ENCODE measurements around the gene FEM1A.
"Not testable (repeated sequence)": the region's sequence is repeated elsewhere in the genome, so short reads cannot be mapped to it uniquely, and the experiment has no call there.

Gene FEM1A

DNA sequence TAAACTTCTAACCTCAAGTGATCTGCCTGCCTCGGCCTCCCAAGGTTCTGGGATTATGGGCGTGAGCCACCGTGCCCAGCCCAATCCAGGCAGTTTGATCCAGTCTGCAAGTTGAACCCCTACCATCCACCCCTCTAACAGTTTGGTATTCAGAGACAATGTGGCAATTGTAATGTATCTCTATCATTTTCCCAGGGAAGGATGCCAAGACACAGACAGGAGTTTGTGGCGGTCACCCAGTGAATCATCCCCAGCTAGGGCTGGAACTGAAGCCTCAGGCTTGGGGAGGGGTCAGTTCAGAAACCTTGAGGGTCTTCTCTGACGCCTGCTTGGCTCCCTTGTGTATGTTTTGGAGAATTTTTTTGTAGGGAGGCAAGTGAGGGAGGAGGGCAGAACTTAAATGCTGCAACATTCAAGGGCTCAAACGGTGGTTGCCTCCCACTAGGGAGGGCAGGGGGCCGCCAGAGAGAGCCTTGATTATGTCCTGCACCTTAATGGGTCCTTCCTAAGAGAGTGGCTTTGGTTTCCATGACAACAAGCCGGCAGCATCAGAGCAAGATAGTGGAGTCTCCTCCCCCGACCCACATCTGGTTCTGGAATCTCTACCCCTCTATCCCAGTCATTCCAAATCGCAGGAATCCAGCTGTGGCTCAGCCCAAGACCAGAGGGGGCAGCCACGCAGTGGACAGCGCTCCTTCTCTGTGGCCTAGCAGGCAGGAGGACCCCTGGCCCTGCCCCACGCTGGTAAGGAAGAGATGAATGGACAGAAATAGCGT, 14.9 kb upstream of the FEM1A start:
- no peaks in the 10 kb centered on the region for H3K4me1 ChIP-seq (ENCODE audit: control insufficient read depth, low read depth, low read length)
- no peak overlapping the region for H3K27ac ChIP-seq (ENCODE audit: low read length)
- H3K4me3 ChIP-seq (ENCODE audit: low read length): no peak overlapping the region
- H3K9me3 ChIP-seq (ENCODE audit: control insufficient read depth, low read depth, low read length): no peaks in the 10 kb centered on the region
- H3K27me3 ChIP-seq (ENCODE audit: control insufficient read depth, insufficient read depth, low read length): peaks cover 10% of the 10 kb centered on the region
- H3K36me3 ChIP-seq (ENCODE audit: control insufficient read depth, low read depth, low read length): no peaks in the 10 kb centered on the region
- H3K9ac ChIP-seq (ENCODE audit: low read length): no peak overlapping the region

DNA sequence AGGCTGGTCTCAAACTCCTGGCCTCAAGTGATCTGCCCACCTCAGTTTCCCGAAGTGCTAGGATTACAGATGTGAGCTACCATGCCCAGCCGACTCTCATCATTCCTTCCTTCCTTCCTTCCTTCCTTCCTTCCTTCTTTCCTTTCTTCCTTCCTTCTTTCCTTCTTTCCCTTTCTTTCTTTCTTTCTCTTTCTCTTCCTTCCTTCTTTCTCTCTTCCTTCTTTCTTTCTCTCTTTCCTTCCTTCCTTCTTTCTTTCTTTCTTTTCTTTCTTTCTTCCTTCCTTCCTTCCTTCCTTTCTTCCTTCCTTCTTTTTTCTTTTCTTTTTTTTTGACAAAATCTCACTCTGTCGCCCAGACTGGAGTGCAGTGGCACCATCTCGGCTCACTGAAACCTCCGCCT, 13.4 kb upstream of the FEM1A start:
- not testable (repeated sequence) for H3K9me3 ChIP-seq (ENCODE audit: control insufficient read depth, low read depth, low read length); H3K27me3 ChIP-seq (ENCODE audit: control insufficient read depth, insufficient read depth, low read length); H3K27ac ChIP-seq (ENCODE audit: low read length); H3K4me3 ChIP-seq (ENCODE audit: low read length); H3K9ac ChIP-seq (ENCODE audit: low read length); H3K36me3 ChIP-seq (ENCODE audit: control insufficient read depth, low read depth, low read length); H3K4me1 ChIP-seq (ENCODE audit: control insufficient read depth, low read depth, low read length)

DNA sequence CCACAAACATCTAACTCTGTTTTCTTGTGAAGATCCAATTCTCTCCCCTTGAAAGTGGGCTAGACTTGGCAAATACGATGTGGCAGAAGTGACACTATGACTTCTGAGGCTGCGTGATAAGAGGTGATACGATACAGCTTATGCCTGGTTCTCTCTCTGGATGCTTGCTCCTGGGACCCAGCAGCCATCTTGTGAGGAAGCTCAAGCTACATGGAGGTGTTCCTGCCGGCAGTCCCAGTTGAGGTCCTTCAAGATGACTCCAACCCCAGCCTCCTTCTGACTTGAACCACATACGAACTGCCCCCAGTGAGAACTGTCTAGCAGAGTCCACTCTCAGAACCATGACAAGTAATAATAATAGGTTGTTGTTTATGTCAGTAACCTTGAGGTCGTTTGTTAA, 10.7 kb upstream of the FEM1A start:
- Histone ChIP-seq H3K9me3 (ENCODE audit: control insufficient read depth, low read depth, low read length) (no peaks in the 10 kb centered on the region), H3K9ac (ENCODE audit: low read length) (no peak overlapping the region), H3K4me1 (ENCODE audit: control insufficient read depth, low read depth, low read length) (no peaks in the 10 kb centered on the region), H3K27me3 (ENCODE audit: control insufficient read depth, insufficient read depth, low read length) (no peaks in the 10 kb centered on the region), H3K4me3 (ENCODE audit: low read length) (no peak overlapping the region), H3K36me3 (ENCODE audit: control insufficient read depth, low read depth, low read length) (no peaks in the 10 kb centered on the region), H3K27ac (ENCODE audit: low read length) (no peak overlapping the region)

DNA sequence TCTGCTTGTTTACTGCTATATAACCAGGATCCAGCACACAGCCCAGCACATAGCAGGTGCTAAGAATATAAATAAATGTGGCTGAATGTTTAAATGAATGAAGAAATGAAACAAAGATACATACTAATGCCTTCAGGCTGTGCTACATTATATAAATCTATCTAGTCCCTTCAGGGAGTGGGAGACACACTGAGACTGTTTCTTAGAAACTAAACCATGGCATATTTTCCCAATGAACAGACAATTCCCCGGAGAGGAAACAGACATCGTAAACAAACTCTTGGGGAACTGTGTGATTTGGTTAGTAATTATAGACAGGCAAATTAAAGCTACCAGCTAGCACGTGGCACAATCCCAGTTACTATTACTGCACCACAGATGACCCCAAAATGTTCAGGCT, 9.7 kb upstream of the FEM1A start:
- Histone ChIP-seq H3K4me3 (ENCODE audit: low read length) (no peak overlapping the region), H3K9me3 (ENCODE audit: control insufficient read depth, low read depth, low read length) (no peaks in the 10 kb centered on the region), H3K4me1 (ENCODE audit: control insufficient read depth, low read depth, low read length) (no peaks in the 10 kb centered on the region), H3K27me3 (ENCODE audit: control insufficient read depth, insufficient read depth, low read length) (no peaks in the 10 kb centered on the region), H3K27ac (ENCODE audit: low read length) (no peak overlapping the region), H3K36me3 (ENCODE audit: control insufficient read depth, low read depth, low read length) (no peaks in the 10 kb centered on the region), H3K9ac (ENCODE audit: low read length) (no peak overlapping the region)

DNA sequence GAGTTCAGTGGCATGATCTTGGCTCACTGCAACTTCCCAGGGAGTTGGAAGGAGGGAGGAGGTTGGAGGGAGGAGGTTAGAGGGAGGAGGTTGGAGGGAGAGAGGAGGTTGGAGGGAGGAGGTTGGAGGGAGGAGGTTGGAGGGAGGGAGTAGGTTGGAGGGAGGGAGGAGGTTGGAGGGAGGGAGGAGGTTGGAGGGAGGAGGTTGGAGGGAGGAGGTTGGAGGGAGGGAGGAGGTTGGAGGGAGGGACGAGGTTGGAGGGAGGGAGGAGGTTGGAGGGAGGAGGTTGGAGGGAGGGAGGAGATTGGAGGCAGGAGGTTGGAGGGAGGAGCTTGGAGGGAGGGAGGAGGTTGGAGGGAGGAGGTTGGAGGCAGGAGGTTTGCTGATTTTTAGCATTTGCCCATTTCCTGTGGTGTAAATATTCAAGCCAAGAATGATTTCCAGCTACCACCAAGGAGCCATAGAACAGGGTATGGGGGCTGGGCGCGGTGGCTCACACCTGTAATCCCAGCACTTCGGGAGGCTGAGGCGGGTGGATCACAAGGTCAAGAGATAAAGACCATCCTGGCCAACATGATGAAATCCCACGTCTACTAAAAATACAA, 5.0 kb upstream of the FEM1A start:
- not testable (repeated sequence) for H3K4me3 ChIP-seq (ENCODE audit: low read length); H3K27me3 ChIP-seq (ENCODE audit: control insufficient read depth, insufficient read depth, low read length); H3K9ac ChIP-seq (ENCODE audit: low read length); H3K36me3 ChIP-seq (ENCODE audit: control insufficient read depth, low read depth, low read length); H3K9me3 ChIP-seq (ENCODE audit: control insufficient read depth, low read depth, low read length); H3K4me1 ChIP-seq (ENCODE audit: control insufficient read depth, low read depth, low read length); H3K27ac ChIP-seq (ENCODE audit: low read length)

DNA sequence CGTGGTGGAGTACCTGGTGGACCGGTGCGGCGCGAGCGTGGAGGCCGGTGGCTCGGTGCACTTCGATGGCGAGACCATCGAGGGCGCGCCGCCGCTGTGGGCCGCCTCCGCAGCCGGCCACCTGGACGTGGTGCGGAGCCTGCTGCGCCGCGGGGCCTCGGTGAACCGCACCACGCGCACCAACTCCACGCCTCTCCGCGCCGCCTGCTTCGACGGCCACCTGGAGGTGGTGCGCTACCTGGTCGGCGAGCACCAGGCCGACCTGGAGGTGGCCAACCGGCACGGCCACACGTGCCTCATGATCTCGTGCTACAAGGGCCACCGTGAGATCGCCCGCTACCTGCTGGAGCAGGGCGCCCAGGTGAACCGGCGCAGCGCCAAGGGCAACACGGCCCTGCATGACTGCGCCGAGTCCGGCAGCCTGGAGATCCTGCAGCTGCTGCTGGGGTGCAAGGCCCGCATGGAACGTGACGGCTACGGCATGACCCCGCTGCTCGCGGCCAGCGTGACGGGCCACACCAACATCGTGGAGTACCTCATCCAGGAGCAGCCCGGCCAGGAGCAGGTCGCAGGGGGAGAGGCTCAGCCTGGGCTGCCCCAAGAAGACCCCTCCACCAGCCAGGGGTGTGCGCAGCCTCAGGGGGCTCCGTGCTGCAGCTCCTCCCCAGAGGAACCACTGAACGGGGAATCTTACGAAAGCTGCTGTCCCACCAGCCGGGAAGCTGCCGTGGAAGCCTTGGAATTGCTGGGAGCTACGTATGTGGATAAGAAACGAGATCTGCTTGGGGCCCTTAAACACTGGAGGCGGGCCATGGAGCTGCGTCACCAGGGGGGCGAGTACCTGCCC, 708 bp downstream of the FEM1A start:
- H3K9ac ChIP-seq (ENCODE audit: low read length): peak overlapping the region; percentile 95
- H3K4me1 ChIP-seq (ENCODE audit: control insufficient read depth, low read depth, low read length); H3K9me3 ChIP-seq (ENCODE audit: control insufficient read depth, low read depth, low read length); H3K27me3 ChIP-seq (ENCODE audit: control insufficient read depth, insufficient read depth, low read length): not testable (repeated sequence)
- H3K27ac ChIP-seq (ENCODE audit: low read length): peak overlapping the region; percentile 86
- peaks cover 24% of the 10 kb centered on the region for H3K36me3 ChIP-seq (ENCODE audit: control insufficient read depth, low read depth, low read length)
- peak overlapping the region; percentile 74 for H3K4me3 ChIP-seq (ENCODE audit: low read length)

DNA sequence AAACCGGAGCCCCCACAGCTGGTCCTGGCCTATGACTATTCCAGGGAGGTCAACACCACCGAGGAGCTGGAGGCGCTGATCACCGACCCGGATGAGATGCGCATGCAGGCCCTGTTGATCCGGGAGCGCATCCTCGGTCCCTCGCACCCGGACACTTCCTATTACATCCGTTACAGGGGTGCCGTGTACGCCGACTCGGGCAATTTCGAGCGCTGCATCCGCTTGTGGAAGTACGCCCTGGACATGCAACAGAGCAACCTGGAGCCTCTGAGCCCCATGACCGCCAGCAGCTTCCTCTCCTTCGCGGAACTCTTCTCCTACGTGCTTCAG, 1.3 kb downstream of the FEM1A start:
- Histone ChIP-seq H3K36me3 (ENCODE audit: control insufficient read depth, low read depth, low read length) (peaks cover 24% of the 10 kb centered on the region), H3K4me3 (ENCODE audit: low read length) (peak overlapping the region; percentile 74), H3K9ac (ENCODE audit: low read length) (peak overlapping the region; percentile 95)
- H3K4me1 ChIP-seq (ENCODE audit: control insufficient read depth, low read depth, low read length); H3K9me3 ChIP-seq (ENCODE audit: control insufficient read depth, low read depth, low read length); H3K27me3 ChIP-seq (ENCODE audit: control insufficient read depth, insufficient read depth, low read length); H3K27ac ChIP-seq (ENCODE audit: low read length): not testable (repeated sequence)

DNA sequence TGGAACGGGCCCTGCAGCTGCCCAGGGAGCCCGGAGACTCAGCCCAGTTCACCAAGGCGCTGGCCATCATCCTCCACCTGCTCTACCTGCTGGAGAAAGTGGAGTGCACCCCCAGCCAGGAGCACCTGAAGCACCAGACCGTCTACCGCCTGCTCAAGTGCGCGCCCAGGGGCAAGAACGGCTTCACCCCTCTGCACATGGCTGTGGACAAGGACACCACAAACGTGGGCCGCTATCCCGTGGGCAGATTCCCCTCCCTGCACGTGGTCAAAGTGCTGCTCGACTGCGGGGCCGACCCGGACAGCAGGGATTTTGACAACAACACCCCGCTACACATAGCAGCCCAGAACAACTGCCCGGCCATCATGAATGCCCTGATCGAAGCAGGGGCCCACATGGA, 1.7 kb downstream of the FEM1A start:
- H3K9ac ChIP-seq (ENCODE audit: low read length); H3K27me3 ChIP-seq (ENCODE audit: control insufficient read depth, insufficient read depth, low read length); H3K9me3 ChIP-seq (ENCODE audit: control insufficient read depth, low read depth, low read length); H3K4me3 ChIP-seq (ENCODE audit: low read length); H3K27ac ChIP-seq (ENCODE audit: low read length); H3K4me1 ChIP-seq (ENCODE audit: control insufficient read depth, low read depth, low read length): not testable (repeated sequence)
- peaks cover 24% of the 10 kb centered on the region for H3K36me3 ChIP-seq (ENCODE audit: control insufficient read depth, low read depth, low read length)

DNA sequence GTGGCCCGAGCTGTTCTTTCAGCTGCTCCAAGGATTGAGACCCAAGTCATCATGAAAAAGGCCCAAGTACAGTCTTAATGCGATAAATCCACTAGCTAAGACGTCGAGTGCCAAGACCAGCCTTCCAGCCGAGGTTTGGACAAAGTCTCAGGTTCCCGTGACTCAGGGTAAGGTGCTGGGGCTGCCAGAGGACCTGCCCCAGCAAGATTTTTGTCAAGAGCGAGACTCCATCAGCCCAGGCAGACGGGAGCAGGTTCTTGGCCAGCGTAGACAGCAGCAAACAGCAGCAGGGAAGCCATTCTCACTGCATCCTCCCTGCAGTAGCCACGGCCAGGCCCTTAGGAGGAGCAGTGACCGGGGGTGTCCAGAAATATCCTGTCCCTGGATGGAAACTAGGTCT, 3.4 kb downstream of the FEM1A start:
- no peaks in the 10 kb centered on the region for H3K9me3 ChIP-seq (ENCODE audit: control insufficient read depth, low read depth, low read length)
- peaks cover 24% of the 10 kb centered on the region for H3K36me3 ChIP-seq (ENCODE audit: control insufficient read depth, low read depth, low read length)
- no peak overlapping the region for H3K4me3 ChIP-seq (ENCODE audit: low read length)
- H3K9ac ChIP-seq (ENCODE audit: low read length): no peak overlapping the region
- no peaks in the 10 kb centered on the region for H3K27me3 ChIP-seq (ENCODE audit: control insufficient read depth, insufficient read depth, low read length)
- no peaks in the 10 kb centered on the region for H3K4me1 ChIP-seq (ENCODE audit: control insufficient read depth, low read depth, low read length)
- no peak overlapping the region for H3K27ac ChIP-seq (ENCODE audit: low read length)

DNA sequence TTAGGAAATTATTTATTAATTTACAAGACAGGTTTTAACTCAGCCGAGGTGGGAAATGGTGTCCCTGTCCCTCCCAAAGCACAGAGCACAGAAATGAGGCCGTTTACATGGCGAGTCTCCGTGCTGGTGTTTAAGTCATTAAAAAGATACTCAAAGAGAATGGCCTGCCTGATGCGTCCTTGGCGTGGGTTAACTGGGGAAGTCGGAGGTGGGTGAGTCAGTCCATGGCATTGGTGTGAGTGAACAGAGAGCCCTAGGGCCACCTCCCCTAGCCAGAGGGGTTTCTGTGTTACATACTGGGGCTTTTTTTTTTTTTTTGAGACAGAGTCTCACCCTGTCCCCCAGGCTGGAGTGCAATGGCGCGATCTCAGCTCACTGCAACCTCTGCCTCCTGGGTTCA, 3.9 kb downstream of the FEM1A start:
- H3K4me1 ChIP-seq (ENCODE audit: control insufficient read depth, low read depth, low read length): no peaks in the 10 kb centered on the region
- H3K27me3 ChIP-seq (ENCODE audit: control insufficient read depth, insufficient read depth, low read length): no peaks in the 10 kb centered on the region
- no peaks in the 10 kb centered on the region for H3K9me3 ChIP-seq (ENCODE audit: control insufficient read depth, low read depth, low read length)
- no peak overlapping the region for H3K27ac ChIP-seq (ENCODE audit: low read length)
- peaks cover 24% of the 10 kb centered on the region for H3K36me3 ChIP-seq (ENCODE audit: control insufficient read depth, low read depth, low read length)
- H3K9ac ChIP-seq (ENCODE audit: low read length): no peak overlapping the region
- H3K4me3 ChIP-seq (ENCODE audit: low read length): no peak overlapping the region

DNA sequence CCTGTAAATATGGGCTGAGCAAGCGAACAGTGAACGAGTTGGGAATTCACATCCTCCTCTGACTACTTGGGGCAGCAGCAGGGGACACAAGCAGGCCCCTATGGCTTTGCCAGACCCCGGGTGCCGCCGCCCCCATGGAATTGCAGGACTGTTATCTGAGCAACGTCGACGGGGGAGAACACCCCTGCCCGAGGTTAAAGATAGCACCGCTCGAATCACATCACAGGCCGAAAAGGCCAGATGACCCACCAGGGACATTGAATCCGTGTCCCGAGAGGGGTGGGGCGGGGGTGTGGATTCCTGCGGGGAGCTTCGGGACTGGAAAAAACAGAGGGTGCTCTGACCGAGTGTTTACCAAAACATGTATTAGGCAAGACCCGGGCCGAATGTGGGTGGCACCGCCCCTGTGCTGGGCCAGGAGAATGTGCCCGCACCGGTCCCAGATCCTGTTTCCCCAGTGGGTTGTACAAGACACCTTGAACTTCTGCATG, 9.1 kb downstream of the FEM1A start:
- H3K4me3 ChIP-seq (ENCODE audit: low read length): no peak overlapping the region
- no peak overlapping the region for H3K27ac ChIP-seq (ENCODE audit: low read length)
- H3K9me3 ChIP-seq (ENCODE audit: control insufficient read depth, low read depth, low read length): no peaks in the 10 kb centered on the region
- no peaks in the 10 kb centered on the region for H3K27me3 ChIP-seq (ENCODE audit: control insufficient read depth, insufficient read depth, low read length)
- H3K9ac ChIP-seq (ENCODE audit: low read length): no peak overlapping the region
- H3K36me3 ChIP-seq (ENCODE audit: control insufficient read depth, low read depth, low read length): peaks cover 4% of the 10 kb centered on the region
- no peaks in the 10 kb centered on the region for H3K4me1 ChIP-seq (ENCODE audit: control insufficient read depth, low read depth, low read length)
